GM12892 (cell line): ENCODE measurements around the gene CPT1C.

Source experiments
- POLR2A ChIP-seq: IDR thresholded peaks from 2 replicates; pipeline ENCODE4 v1.6.1; 2011; ENCODE audit warnings: low read depth, low read length, control low read depth
- POLR2AphosphoS5 ChIP-seq: IDR thresholded peaks from 2 replicates; pipeline ENCODE4 v1.6.1; 2011; ENCODE audit warnings: low read depth, low read length, control low read depth

DNA sequence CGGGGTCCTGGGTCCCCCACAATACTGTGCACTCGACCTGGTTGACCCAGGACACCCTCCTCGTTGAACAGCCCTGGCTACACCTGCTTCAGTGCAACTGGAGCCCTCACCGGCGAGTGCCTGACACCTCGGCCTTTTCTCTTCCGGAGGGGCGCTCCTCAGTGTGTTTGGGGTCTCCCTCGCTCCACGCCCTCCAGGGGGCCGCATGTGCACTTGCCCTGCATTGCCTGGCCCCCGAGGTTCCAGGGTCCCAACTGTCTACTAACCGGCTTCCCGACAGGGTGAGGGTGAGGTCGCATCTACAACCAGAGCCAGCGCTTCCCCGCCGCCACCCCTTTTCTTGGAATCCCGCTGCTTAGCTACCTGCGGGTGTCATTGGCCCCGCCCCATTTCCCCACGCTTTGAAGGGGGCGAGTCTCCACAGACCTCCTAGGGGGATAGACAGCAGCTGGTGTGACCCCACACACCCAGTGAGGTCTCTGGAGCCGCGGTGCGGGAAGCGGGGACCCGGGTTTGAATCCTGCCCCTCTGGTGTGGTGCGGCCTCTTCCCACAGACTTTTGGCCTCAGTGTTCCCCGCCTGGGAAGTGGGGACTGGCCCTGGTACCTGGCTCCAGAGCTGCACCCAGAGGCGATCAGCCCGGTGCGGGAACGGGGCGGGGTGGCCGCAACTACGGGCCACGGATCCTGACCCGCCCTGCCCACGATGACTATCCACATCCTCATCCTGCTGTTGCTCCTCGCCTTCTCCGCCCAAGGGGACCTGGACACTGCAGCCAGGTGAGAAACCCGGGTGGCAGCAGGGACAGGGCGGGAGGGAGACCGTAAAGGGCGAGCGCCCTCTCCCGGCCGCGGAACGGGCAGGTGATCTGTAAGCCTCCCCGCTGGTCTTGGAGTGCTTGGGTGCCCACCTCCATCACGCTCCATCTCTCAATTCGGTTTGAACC, 1.5 kb upstream of the CPT1C start, which contains the start of gene ADM5:
- TF ChIP-seq POLR2AphosphoS5 (no peak), POLR2A (peak; percentile 28; the same call in 1 of the 2 replicates)
